Endothelial cell of umbilical vein (primary cell): ENCODE data around the gene ATIC. TPM values are rescaled to one million over a fixed set of nuclear protein-coding genes. Genes with fewer than 3 reads are reported as not detected.

Source experiments
- BruUV-seq: library from RNA; stranded (reverse); fragments of 400-500 nt; replicated peaks from 2 replicates; lab custom pipeline; 2021; lab: Mats Ljungman, UMichigan
- CTCF ChIA-PET: fragments of 300-600, 350-600 bp; sonication (Branson Sonifier 250); formaldehyde crosslinking; loops from one replicate; lab custom pipeline; 2021; ENCODE audit warnings: antibody characterized with exemption, inconsistent platforms; lab: Charles Lee
- POLR2A ChIA-PET: fragments of 300-600, 350-600 bp; sonication (Branson Sonifier 250); formaldehyde crosslinking; loops from one replicate; lab custom pipeline; 2021; ENCODE audit warnings: antibody characterized with exemption, inconsistent platforms; lab: Charles Lee
- DNase-seq: peaks from one replicate; pipeline ENCODE4 v3.0.0-alpha.2; 2011; ENCODE audit warnings: low read depth, low spot score
- FAIRE-seq: peaks from 2 replicates; lab custom pipeline; 2011; peaks lifted over from hg19 to GRCh38; lab: Jason Lieb, UNC
- H2AFZ ChIP-seq: 2 replicates; pipeline ENCODE4 v1.6.0; 2012; ENCODE audit warnings: low read depth, low read length, control low read depth, inconsistent platforms
- H3K27ac ChIP-seq: 2 replicates; pipeline ENCODE4 v1.5.1; 2011; ENCODE audit warnings: low read depth, mild to moderate bottlenecking, control low read depth, low read length, moderate library complexity; ENCODE audit not compliant: insufficient read depth
- H3K27me3 ChIP-seq, 2 experiments: 2 replicates each; pipeline versions ENCODE4 v1.6.0 to v1.6.1; 2011; ENCODE audit warnings: low read length in 2 of 2, mixed read lengths in 1 of 2; ENCODE audit not compliant: control insufficient read depth in 2 of 2, insufficient read depth in 2 of 2
- H3K36me3 ChIP-seq, 2 experiments: 2 replicates in 1 of 2; 3 replicates in 1 of 2; pipeline ENCODE4 v1.5.1; 2011; ENCODE audit warnings: low read length in 2 of 2, mild to moderate bottlenecking in 1 of 2, moderate library complexity in 1 of 2; ENCODE audit not compliant: control insufficient read depth in 2 of 2, insufficient read depth in 2 of 2; ENCODE audit errors: extremely low read depth in 1 of 2
- H3K4me1 ChIP-seq: 3 replicates; pipeline ENCODE4 v1.5.1; 2011; ENCODE audit warnings: mild to moderate bottlenecking, low read length; ENCODE audit not compliant: control insufficient read depth, insufficient read depth; ENCODE audit errors: extremely low read depth
- H3K4me2 ChIP-seq: 2 replicates; pipeline ENCODE4 v1.6.1; 2011; ENCODE audit warnings: low read length, control low read depth, mixed read lengths; ENCODE audit not compliant: insufficient read depth
- H3K4me3 ChIP-seq, 3 experiments: fragments of 200-600 bp in 1 of 3; sonication (generic), shearing (Covaris generic) in 1 of 3; replicated peaks in 1 of 3; 2 replicates each; pipeline ENCODE4 v1.5.1; 2011 to 2016; ENCODE audit warnings: control low read depth in 3 of 3, low read length in 3 of 3, mild to moderate bottlenecking in 2 of 3, inconsistent platforms in 1 of 3, low read depth in 1 of 3, moderate library complexity in 1 of 3; ENCODE audit not compliant: insufficient read depth in 1 of 3
- H3K79me2 ChIP-seq: 2 replicates; pipeline ENCODE4 v1.6.0; 2012; ENCODE audit warnings: low read length, inconsistent platforms; ENCODE audit not compliant: control insufficient read depth, insufficient read depth
- H3K9ac ChIP-seq: replicated peaks from 2 replicates; pipeline ENCODE3; 2011; ENCODE audit warnings: low read length, control low read depth; ENCODE audit not compliant: insufficient read depth; ENCODE audit errors: extremely low read depth
- H3K9me1 ChIP-seq: replicated peaks from 3 replicates; pipeline ENCODE4 v1.6.0; 2011; ENCODE audit warnings: mild to moderate bottlenecking, low read length; ENCODE audit not compliant: control insufficient read depth, insufficient read depth; ENCODE audit errors: extremely low read depth
- H3K9me3 ChIP-seq: replicated peaks from 2 replicates; pipeline ENCODE4 v1.5.1; 2012; ENCODE audit warnings: low read length, inconsistent platforms; ENCODE audit not compliant: control insufficient read depth, insufficient read depth
- H4K20me1 ChIP-seq: replicated peaks from 2 replicates; pipeline ENCODE3; 2011; ENCODE audit warnings: mild to moderate bottlenecking, low read length; ENCODE audit not compliant: control insufficient read depth, insufficient read depth; ENCODE audit errors: extremely low read depth
- JUN ChIP-seq: IDR thresholded peaks from 2 replicates; pipeline ENCODE4 v1.6.1; 2011; ENCODE audit warnings: borderline replicate concordance, low read depth; ENCODE audit not compliant: insufficient read length, insufficient read depth
- MYC ChIP-seq: IDR thresholded peaks from one replicate; pipeline ENCODE4 v1.6.1; 2011; ENCODE audit warnings: mild to moderate bottlenecking, low read depth, low read length
- POLR2A ChIP-seq: IDR thresholded peaks from 2 replicates; pipeline ENCODE4 v1.6.1; 2012; ENCODE audit warnings: low read depth, mild to moderate bottlenecking, control low read depth, low read length
- POLR2AphosphoS5 ChIP-seq: IDR thresholded peaks from 2 replicates; pipeline ENCODE4 v1.6.1; 2012; ENCODE audit warnings: low read depth, mild to moderate bottlenecking, control low read depth, low read length, moderate library complexity; ENCODE audit not compliant: insufficient read depth
- dilution Hi-C: fragments of 300-500 bp; cut with MboI; formaldehyde crosslinking; loops from one replicate; pipeline ENCODE4 v1.15.0; 2019; ENCODE audit warnings: low sequenced_read_pairs; ENCODE audit not compliant: extremely low pct_ligation_motif_present
- intact Hi-C: fragments of 100-400 bp; cut with micrococcal nuclease; formaldehyde crosslinking; loops from one replicate; pipeline ENCODE4 v1.10.0; 2022
- polyA plus RNA-seq, 4 experiments: library from polyadenylated mRNA; depleted of rRNA in 3 of 4; stranded (reverse) in 3 of 4; unstranded in 1 of 4; fragments of >200 nt; gene quantifications; 2 replicates each; pipeline versions ENCODE4 v1.2.1 to v1.2.3, GENCODE V29; 2011 to 2012; ENCODE audit warnings: missing spikeins in 1 of 4
- total RNA-seq: library from RNA; stranded (reverse); gene quantifications from 2 replicates; pipeline ENCODE4 v1.2.3, GENCODE V29; 2021

Gene ATIC
- total and polyA plus RNA-seq, 2 donors (not counting 3 experiments of a cell fraction or from before 2014, with no cell fraction given) = 29.5 to 80.2 TPM

GRCh38 chr2:215369181-215369760 is 57.4 kb downstream of the ATIC start:
- Histone ChIP-seq H3K9ac (no peak overlapping the region), H3K36me3 (peaks cover 46 to 84% of the 10 kb centered on the region in 2 experiments), H3K4me2 (no peak overlapping the region), H3K79me2 (peaks cover 2% of the 10 kb centered on the region), H2AFZ (no peak overlapping the region), H3K27ac (no peak overlapping the region), H3K4me3 (no peak overlapping the region), H4K20me1 (no peaks in the 10 kb centered on the region), H3K27me3 (no peaks in the 10 kb centered on the region), H3K9me1 (no peaks in the 10 kb centered on the region), H3K4me1 (no peaks in the 10 kb centered on the region), H3K9me3 (no peaks in the 10 kb centered on the region)
- DNase-seq = no peak
- no TSS peak for BruUV-seq
- intact Hi-C loops = no loop called here
- no peak for FAIRE-seq
- ChIA-PET POLR2A (no interaction called here), CTCF (interaction anchor here (1.7 kb wide), 1 partner anchor 562 kb away, joined by 6 read pairs; no protein-coding TSS in a partner anchor)
- TF ChIP-seq MYC (no peak), POLR2A (no peak), JUN (no peak)
- dilution Hi-C loops = no loop called here

GRCh38 chr2:215370112-215370965 is 58.5 kb downstream of the ATIC start:
- TF ChIP-seq POLR2AphosphoS5 (no peak), MYC (no peak), POLR2A (peak; percentile 36), JUN (no peak)

More at GRCh38 chr2:215370112-215370965, 58.5 kb downstream of the ATIC start:
- ChIA-PET CTCF (no interaction called here), POLR2A (no interaction called here)
- dilution Hi-C loops = no loop called here
- FAIRE-seq = no peak
- no peak overlapping the region for H3K27ac ChIP-seq
- no peaks in the 10 kb centered on the region for H3K4me1 ChIP-seq
- no peaks in the 10 kb centered on the region for H4K20me1 ChIP-seq
- H3K27me3 ChIP-seq = no peaks in the 10 kb centered on the region
- H3K36me3 ChIP-seq = peaks cover 47 to 83% of the 10 kb centered on the region in 2 experiments
- intact Hi-C loops = no loop called here
- H3K79me2 ChIP-seq = peaks cover 2% of the 10 kb centered on the region
- DNase-seq = no peak
- no peak overlapping the region for H3K4me2 ChIP-seq
- H3K4me3 ChIP-seq = no peak overlapping the region
- no TSS peak for BruUV-seq
- H3K9me3 ChIP-seq = no peaks in the 10 kb centered on the region
- no peak overlapping the region for H3K9ac ChIP-seq
- no peaks in the 10 kb centered on the region for H3K9me1 ChIP-seq
- no peak overlapping the region for H2AFZ ChIP-seq
